SU-DHL-6 (cell line): Measurements from ENCODE around the gene CGB5.

Source experiments
- H2AFZ ChIP-seq: fragments of 200-600 bp; sonication (generic); 2 replicates; pipeline ENCODE4 v1.6.1; 2014; ENCODE audit warnings: low read depth, mild to moderate bottlenecking, moderate library complexity, mixed read lengths, antibody characterized with exemption, low read length; ENCODE audit not compliant: severe bottlenecking
- H3F3A ChIP-seq: fragments of 200-600 bp; shearing (Covaris generic); 2 replicates; pipeline ENCODE4 v1.6.0; 2016; ENCODE audit warnings: antibody characterized with exemption, mild to moderate bottlenecking; ENCODE audit not compliant: insufficient read depth
- H3K27ac ChIP-seq: fragments of 200-600 bp; sonication (generic); 2 replicates; pipeline ENCODE4 v1.5.1; 2016; ENCODE audit warnings: low read depth, mild to moderate bottlenecking, low read length, moderate library complexity, mixed read lengths
- H3K27me3 ChIP-seq: fragments of 200-600 bp; sonication (generic), shearing (Covaris generic); 2 replicates; pipeline ENCODE4 v1.6.0; 2014; ENCODE audit warnings: mild to moderate bottlenecking, low read length
- H3K36me3 ChIP-seq: fragments of 200-600 bp; sonication (generic); 2 replicates; pipeline ENCODE4 v1.6.1; 2014; ENCODE audit warnings: mild to moderate bottlenecking, low read length, mixed read lengths
- H3K4me2 ChIP-seq: fragments of 300-600, 200-600 bp; shearing (Covaris generic), sonication (generic); 2 replicates; pipeline ENCODE4 v1.6.0; 2014; ENCODE audit warnings: low read length, low read depth, mild to moderate bottlenecking; ENCODE audit not compliant: poor library complexity, severe bottlenecking
- H3K4me3 ChIP-seq: fragments of 200-600 bp; sonication (generic); 2 replicates; pipeline ENCODE4 v1.5.1; 2014; ENCODE audit warnings: antibody characterized with exemption, low read length, mild to moderate bottlenecking, mixed read lengths; ENCODE audit not compliant: insufficient read depth, poor library complexity, severe bottlenecking
- H3K79me2 ChIP-seq: fragments of 200-600 bp; sonication (generic); 2 replicates; pipeline ENCODE4 v1.6.1; 2014; ENCODE audit warnings: mild to moderate bottlenecking, low read length, moderate library complexity; ENCODE audit not compliant: insufficient read depth
- H3K9ac ChIP-seq: fragments of 200-600 bp; sonication (generic); 2 replicates; pipeline ENCODE4 v1.7.0; 2014; ENCODE audit warnings: mild to moderate bottlenecking, low read length
- H3K9me2 ChIP-seq: fragments of 200-600 bp; sonication (generic); replicated peaks from 2 replicates; pipeline ENCODE4 v1.6.1; 2014; ENCODE audit warnings: low read length; ENCODE audit not compliant: insufficient read depth
- H3K9me3 ChIP-seq: fragments of 200-600 bp; sonication (generic); 2 replicates; pipeline ENCODE4 v1.6.1; 2014; ENCODE audit warnings: low read length, mixed read lengths; ENCODE audit not compliant: insufficient read depth
- H4K20me1 ChIP-seq: fragments of 200-600 bp; sonication (generic); 2 replicates; pipeline ENCODE4 v1.6.1; 2014; ENCODE audit warnings: low read depth, mild to moderate bottlenecking, antibody characterized with exemption, low read length, moderate library complexity, mixed read lengths
- EZH2phosphoT487 ChIP-seq: fragments of 200-600 bp; sonication (generic), shearing (Covaris generic); conservative IDR thresholded peaks from 2 replicates; pipeline ENCODE4 v1.6.1; 2018; ENCODE audit warnings: mild to moderate bottlenecking, antibody characterized with exemption, low read length, moderate library complexity, mixed read lengths
- TF ChIP-seq, protein P1 (sequence below): fragments of 200-600 bp; sonication (generic); IDR thresholded peaks from one replicate; pipeline ENCODE4 v1.5.1; 2017; ENCODE audit warnings: antibody characterized with exemption, mild to moderate bottlenecking, low read length, moderate library complexity; ENCODE audit not compliant: insufficient read depth, poor library complexity, severe bottlenecking

The CGB5 gene

DNA sequence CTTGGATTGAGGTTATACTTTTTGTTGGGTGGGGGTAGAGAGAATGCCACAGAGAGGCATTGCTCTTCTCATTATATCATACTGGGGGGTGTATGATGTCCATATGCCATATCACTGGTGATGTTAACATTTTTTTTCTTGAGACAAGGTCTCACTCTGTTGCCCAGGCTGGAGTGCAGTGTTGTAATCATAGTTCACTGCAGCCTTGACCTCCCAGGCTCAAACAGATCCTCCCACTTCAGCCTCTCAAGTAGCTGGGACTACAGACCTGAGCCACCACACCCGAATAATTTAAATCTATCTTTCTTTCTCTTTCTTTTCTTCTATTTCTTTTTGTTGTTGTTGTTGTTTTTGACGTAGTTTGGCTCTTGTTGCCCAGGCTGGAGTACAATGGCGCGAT, 36.7 kb downstream of the CGB5 start:
- Histone ChIP-seq H3K9me3 (no peaks in the 10 kb centered on the region), H3K27ac (no peak overlapping the region)

DNA sequence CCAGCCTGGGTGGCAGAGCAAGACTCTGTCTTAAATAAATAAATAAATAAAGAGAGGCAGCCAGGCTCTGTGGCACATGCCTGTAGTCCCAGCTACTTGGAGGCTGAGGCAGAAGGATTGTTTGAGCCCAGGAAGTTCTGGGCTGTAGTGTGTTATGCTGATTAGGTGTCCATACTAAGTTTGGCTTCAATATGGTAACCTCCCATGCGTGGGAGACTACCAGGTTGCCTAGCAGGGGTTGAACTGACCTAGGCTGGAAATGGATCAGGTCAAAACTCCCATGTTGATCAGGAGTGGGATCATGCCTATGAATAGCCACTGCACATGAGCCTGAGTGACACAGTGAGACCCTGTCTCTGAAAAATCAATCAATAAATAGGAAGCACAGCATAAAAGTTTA, 37.6 kb downstream of the CGB5 start:
- H3F3A ChIP-seq = no peaks in the 10 kb centered on the region
- no peak overlapping the region for H3K27ac ChIP-seq
- no peak overlapping the region for H3K4me3 ChIP-seq
- no peaks in the 10 kb centered on the region for H3K27me3 ChIP-seq
- H3K4me2 ChIP-seq = no peak overlapping the region
- TF ChIP-seq EZH2phosphoT487 = no peak
- TF ChIP-seq, protein P1, sequence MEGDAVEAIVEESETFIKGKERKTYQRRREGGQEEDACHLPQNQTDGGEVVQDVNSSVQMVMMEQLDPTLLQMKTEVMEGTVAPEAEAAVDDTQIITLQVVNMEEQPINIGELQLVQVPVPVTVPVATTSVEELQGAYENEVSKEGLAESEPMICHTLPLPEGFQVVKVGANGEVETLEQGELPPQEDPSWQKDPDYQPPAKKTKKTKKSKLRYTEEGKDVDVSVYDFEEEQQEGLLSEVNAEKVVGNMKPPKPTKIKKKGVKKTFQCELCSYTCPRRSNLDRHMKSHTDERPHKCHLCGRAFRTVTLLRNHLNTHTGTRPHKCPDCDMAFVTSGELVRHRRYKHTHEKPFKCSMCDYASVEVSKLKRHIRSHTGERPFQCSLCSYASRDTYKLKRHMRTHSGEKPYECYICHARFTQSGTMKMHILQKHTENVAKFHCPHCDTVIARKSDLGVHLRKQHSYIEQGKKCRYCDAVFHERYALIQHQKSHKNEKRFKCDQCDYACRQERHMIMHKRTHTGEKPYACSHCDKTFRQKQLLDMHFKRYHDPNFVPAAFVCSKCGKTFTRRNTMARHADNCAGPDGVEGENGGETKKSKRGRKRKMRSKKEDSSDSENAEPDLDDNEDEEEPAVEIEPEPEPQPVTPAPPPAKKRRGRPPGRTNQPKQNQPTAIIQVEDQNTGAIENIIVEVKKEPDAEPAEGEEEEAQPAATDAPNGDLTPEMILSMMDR = no peak
- H3K9me3 ChIP-seq = no peaks in the 10 kb centered on the region
- H3K9me2 ChIP-seq = no peaks in the 10 kb centered on the region
- peaks cover 10% of the 10 kb centered on the region for H3K79me2 ChIP-seq
- H4K20me1 ChIP-seq = peaks cover 5% of the 10 kb centered on the region
- H3K9ac ChIP-seq = no peak overlapping the region
- H2AFZ ChIP-seq = no peak overlapping the region
- peaks cover 3% of the 10 kb centered on the region; the same call in 1 of the 2 replicates for H3K36me3 ChIP-seq

More for the DNA sequence above, 36.7 kb downstream of the CGB5 start:
- no peak overlapping the region for H3K4me2 ChIP-seq
- H3K36me3 ChIP-seq = no peaks in the 10 kb centered on the region
- no peak overlapping the region for H3K4me3 ChIP-seq
- no peak overlapping the region for H3K9ac ChIP-seq
- H4K20me1 ChIP-seq = no peaks in the 10 kb centered on the region
- H2AFZ ChIP-seq = no peak overlapping the region
- H3K79me2 ChIP-seq = peaks cover 1% of the 10 kb centered on the region
- no peaks in the 10 kb centered on the region for H3K9me2 ChIP-seq
- H3F3A ChIP-seq = no peaks in the 10 kb centered on the region
- no peak for TF ChIP-seq EZH2phosphoT487
- TF ChIP-seq, protein P1 = no peak
- no peaks in the 10 kb centered on the region for H3K27me3 ChIP-seq

DNA sequence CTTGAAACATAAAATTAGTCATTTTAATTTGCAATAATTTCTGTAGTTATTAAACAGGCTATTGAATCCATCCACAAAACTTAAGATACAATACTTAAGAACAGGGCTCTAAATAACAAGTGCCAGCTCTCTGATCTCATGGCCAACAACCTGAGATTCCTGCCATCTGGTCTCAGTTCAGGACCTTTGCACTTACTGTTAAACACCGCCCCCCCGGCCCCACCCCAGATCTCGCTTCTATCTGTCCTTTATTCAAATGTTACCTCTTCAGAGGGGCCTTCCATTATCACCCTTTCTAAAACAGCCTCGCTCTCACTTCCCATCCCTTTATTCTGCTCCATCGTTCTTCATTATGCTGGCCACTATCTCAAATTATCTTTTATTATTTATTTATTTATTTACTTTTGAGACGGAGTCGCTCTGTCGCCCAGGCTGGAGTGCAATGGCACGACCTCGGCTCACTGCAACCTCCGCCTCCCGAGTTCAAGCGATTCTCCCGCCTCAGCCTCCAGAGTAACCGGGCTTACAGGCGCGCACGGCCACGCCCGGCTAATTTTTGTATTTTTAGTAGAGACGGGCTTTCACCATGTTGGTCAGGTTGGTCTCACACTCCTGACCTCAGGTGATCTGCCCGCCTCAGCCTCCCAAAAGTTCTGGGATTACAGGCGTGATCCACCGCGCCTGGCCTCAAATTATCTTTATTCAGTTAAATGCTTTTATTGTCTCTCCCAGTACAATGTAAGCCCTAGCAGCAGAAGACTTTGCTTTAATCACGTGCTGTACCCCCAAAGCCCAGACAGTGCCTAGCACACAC, 40.8 kb downstream of the CGB5 start:
- Histone ChIP-seq H3F3A (no peaks in the 10 kb centered on the region), H3K27me3 (no peaks in the 10 kb centered on the region), H3K27ac (peak overlapping the region; percentile 62), H3K9me2 (no peaks in the 10 kb centered on the region), H2AFZ (peak overlapping the region; percentile 78), H4K20me1 (peaks cover 27% of the 10 kb centered on the region), H3K9me3 (no peaks in the 10 kb centered on the region), H3K79me2 (peaks cover 42% of the 10 kb centered on the region), H3K36me3 (peaks cover 23% of the 10 kb centered on the region), H3K9ac (peak overlapping the region; percentile 79), H3K4me2 (peak overlapping the region; percentile 94), H3K4me3 (peak overlapping the region; percentile 49)
- no peak for TF ChIP-seq EZH2phosphoT487
- TF ChIP-seq, protein P1 = no peak
